Activated CD4-positive, alpha-beta memory T cell treated with anti-CD3 and anti-CD28 coated beads for 36 hours (primary cell): Measurements from ENCODE around the gene AP2A2. TPM values are rescaled to one million over a fixed set of nuclear protein-coding genes. Genes with fewer than 3 reads are reported as not detected.
A peak's percentile ranks its signal among the peaks of the same experiment; 100 is the strongest.
"Not testable (repeated sequence)": the region's sequence is repeated elsewhere in the genome, so short reads cannot be mapped to it uniquely, and the experiment has no call there.

Experiments
- CTCF ChIA-PET: fragments of 350-600 bp; sonication (Branson Sonifier 250); formaldehyde crosslinking; loops from one replicate; lab custom pipeline; 2021; ENCODE audit warnings: antibody characterized with exemption, inconsistent platforms; lab: Charles Lee
- POLR2A ChIA-PET: fragments of 350-600 bp; sonication (Branson Sonifier 250); formaldehyde crosslinking; loops from one replicate; lab custom pipeline; 2021; ENCODE audit warnings: antibody characterized with exemption; lab: Charles Lee
- DNase-seq: peaks from one replicate; pipeline ENCODE4 v3.0.0-alpha.2; 2020
- H3K27ac Mint-ChIP-seq: one replicate; pipeline ENCODE4 v1.8.0; 2021; ENCODE audit warnings: mixed read lengths
- H3K27me3 Mint-ChIP-seq: one replicate; pipeline ENCODE4 v1.8.0; 2021; ENCODE audit warnings: mixed read lengths
- H3K36me3 Mint-ChIP-seq: one replicate; pipeline ENCODE4 v1.8.0; 2021; ENCODE audit warnings: mixed read lengths
- H3K4me1 Mint-ChIP-seq: one replicate; pipeline ENCODE4 v1.8.0; 2021; ENCODE audit warnings: low read depth, mixed read lengths
- H3K4me3 Mint-ChIP-seq: one replicate; pipeline ENCODE4 v1.8.0; 2021; ENCODE audit warnings: mild to moderate bottlenecking, mixed read lengths
- H3K9me3 Mint-ChIP-seq: one replicate; pipeline ENCODE4 v1.8.0; 2021; ENCODE audit warnings: mixed read lengths
- intact Hi-C: fragments of 100-400 bp; cut with micrococcal nuclease; formaldehyde crosslinking; loops from one replicate; pipeline ENCODE4 v1.15.1; 2023
- total RNA-seq, 2 experiments: library from RNA; stranded (reverse); gene quantifications; one replicate each; pipeline ENCODE4 v1.2.3, GENCODE V29; 2021

The AP2A2 gene
- total RNA-seq, 2 experiments from 2014 or later: 42.8 to 44.1 TPM

DNA sequence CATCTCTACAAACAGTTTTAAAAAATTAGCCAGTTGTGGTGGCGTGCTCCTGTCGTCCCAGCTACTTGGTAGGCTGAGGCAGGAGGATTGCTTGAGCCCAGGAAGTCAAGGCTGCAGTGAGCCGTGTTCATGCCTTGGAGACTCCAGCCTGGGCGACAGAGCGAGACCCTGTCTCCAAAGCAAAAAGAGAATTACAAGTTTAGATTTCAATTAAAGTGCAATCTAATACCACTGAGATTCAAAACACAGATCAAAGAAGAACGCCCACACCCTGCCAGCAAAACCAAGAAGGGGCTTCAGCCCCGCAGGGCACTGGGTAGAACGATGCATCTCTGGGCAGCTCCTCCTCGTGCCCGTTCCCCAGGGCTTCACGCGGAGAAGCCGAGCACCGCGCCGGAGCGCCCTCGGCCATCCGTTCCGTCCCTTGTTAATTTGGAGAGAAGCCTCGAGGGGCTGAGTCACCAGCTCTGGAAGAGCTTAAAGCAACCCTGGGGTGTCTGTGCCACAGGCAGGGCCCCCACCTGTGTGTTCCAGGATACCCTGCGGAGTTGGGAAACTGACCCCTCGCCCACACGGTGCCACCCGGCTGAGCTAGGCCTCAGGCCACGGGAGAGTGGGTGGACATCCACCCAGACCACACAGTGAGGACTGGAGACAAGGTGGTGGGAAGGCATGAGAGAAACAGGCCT lies 47.0 kb downstream of the AP2A2 start:
- no peak for DNase-seq
- H3K4me1 Mint-ChIP-seq: peaks cover 25% of the 10 kb centered on the region
- H3K27me3 Mint-ChIP-seq: no peaks in the 10 kb centered on the region
- H3K9me3 Mint-ChIP-seq: no peaks in the 10 kb centered on the region
- POLR2A ChIA-PET: no interaction called here
- CTCF ChIA-PET: no interaction called here
- H3K4me3 Mint-ChIP-seq: no peak overlapping the region
- H3K27ac Mint-ChIP-seq: no peak overlapping the region
- peaks cover 8% of the 10 kb centered on the region for H3K36me3 Mint-ChIP-seq
- intact Hi-C loops: no loop called here

DNA sequence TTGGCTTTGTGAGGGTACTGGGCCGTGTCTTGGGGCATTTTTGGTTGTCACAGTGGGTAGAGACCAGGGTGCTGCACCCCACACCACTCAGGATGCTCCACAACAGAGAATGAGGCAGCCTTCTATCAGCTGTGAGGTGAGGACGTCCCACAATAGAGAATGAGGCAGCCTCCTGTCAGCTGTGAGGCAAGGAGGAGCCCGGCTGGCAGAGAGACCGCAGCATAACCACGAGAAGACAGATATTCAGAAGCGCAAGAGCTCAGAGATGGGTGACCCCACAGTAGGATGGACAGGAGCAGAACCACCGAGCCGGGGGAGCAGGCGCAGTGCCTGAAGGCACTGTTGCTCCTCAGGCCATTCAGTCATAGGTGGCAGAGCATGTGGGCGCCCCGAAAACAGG lies 47.6 kb downstream of the AP2A2 start:
- intact Hi-C loops: no loop called here
- H3K4me3 Mint-ChIP-seq: no peak overlapping the region
- H3K4me1 Mint-ChIP-seq: peaks cover 25% of the 10 kb centered on the region
- DNase-seq: no peak
- CTCF ChIA-PET: no interaction called here
- POLR2A ChIA-PET: no interaction called here
- no peaks in the 10 kb centered on the region for H3K9me3 Mint-ChIP-seq
- H3K27me3 Mint-ChIP-seq: no peaks in the 10 kb centered on the region
- peaks cover 8% of the 10 kb centered on the region for H3K36me3 Mint-ChIP-seq
- no peak overlapping the region for H3K27ac Mint-ChIP-seq

DNA sequence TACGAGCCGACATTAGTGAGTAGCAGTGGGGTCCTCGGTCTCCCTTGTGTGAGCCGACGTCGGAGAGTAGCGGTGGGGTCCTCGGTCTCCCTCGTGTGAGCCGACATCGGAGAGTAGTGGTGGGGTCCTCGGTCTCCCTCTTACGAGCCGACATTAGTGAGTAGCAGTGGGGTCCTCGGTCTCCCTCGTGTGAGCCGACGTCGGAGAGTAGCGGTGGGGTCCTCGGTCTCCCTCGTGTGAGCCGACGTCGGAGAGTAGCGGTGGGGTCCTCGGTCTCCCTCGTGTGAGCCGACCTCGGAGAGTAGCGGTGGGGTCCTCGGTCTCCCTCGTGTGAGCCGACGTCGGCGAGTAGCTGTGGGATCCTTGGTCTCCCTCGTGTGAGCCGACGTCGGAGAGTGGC lies 49.7 kb downstream of the AP2A2 start:
- H3K27ac Mint-ChIP-seq, H3K9me3 Mint-ChIP-seq, DNase-seq, H3K27me3 Mint-ChIP-seq, intact Hi-C loops, H3K36me3 Mint-ChIP-seq, POLR2A ChIA-PET, H3K4me3 Mint-ChIP-seq: not testable (repeated sequence)
- CTCF ChIA-PET: interaction anchor here (0.7 kb wide), 1 partner anchor 302 kb away, joined by 3 read pairs; no protein-coding TSS in a partner anchor
- peaks cover 11% of the 10 kb centered on the region for H3K4me1 Mint-ChIP-seq

DNA sequence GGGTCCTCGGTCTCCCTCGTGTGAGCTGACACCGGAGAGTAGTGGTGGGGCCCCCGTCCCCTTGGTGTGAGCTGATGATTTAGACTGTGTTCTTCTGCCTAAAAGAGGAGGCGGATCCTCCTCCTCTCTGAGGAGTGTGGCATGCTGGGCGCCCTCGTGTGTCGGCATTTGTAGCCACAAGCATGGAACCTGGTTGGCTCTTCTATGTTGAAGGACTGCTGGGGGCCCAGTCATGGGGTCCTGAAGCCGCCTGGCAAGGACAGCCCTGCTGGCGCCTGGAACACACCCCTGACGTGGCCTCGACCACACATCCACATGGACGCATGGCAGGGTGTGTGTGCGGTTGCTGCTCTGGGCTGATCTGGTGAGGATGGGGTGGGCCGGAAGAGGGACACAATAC lies 50.2 kb downstream of the AP2A2 start:
- ChIA-PET POLR2A (no interaction called here), CTCF (interaction anchor here (0.7 kb wide), 1 partner anchor 302 kb away, joined by 3 read pairs; no protein-coding TSS in a partner anchor)
- Mint-ChIP-seq H3K4me1 (peaks cover 6% of the 10 kb centered on the region), H3K9me3 (no peaks in the 10 kb centered on the region), H3K27ac (no peak overlapping the region), H3K4me3 (no peak overlapping the region), H3K27me3 (no peaks in the 10 kb centered on the region), H3K36me3 (peaks cover 8% of the 10 kb centered on the region)
- intact Hi-C loops: no loop called here
- peak; percentile 25 for DNase-seq

DNA sequence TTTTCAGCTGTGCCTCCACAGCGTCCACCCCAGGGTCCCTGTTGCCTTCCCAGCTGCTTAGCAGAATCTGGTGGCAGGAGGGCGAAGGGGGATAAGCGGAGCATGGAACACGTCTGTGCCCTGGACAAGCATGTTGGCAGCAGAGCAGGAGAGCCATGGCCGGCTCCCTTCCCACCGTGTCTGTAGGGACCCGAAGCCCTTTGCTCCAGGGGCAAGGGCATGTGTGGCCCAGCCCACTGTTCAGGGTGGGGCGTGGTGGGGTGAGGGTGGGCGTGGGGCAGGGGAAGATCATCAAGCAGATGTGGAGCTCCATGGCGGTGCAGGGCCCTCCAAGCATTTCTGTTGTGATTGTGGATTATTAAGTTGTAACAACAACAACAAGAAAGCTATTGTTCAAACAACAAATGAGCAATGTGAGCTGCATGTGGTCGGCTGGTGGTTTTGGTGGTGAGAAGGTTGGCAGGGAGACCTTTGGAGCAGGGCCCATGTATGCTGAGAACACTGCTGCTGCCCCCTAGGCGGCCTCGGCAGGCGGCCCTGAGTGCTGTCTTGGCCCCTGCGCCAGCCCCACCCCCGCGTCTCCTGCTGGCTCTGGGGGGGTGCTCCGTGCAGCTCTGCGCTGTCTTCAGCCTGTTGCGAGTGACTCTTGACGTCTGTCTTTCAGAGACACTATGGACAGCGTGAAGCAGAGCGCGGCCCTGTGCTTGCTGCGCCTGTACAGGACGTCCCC lies 50.9 kb downstream of the AP2A2 start:
- Mint-ChIP-seq H3K9me3 (no peaks in the 10 kb centered on the region), H3K36me3 (peaks cover 9% of the 10 kb centered on the region), H3K4me1 (peaks cover 3% of the 10 kb centered on the region), H3K27me3 (no peaks in the 10 kb centered on the region), H3K4me3 (no peak overlapping the region), H3K27ac (no peak overlapping the region)
- intact Hi-C loops: no loop called here
- ChIA-PET POLR2A (no interaction called here), CTCF (no interaction called here)
- no peak for DNase-seq

DNA sequence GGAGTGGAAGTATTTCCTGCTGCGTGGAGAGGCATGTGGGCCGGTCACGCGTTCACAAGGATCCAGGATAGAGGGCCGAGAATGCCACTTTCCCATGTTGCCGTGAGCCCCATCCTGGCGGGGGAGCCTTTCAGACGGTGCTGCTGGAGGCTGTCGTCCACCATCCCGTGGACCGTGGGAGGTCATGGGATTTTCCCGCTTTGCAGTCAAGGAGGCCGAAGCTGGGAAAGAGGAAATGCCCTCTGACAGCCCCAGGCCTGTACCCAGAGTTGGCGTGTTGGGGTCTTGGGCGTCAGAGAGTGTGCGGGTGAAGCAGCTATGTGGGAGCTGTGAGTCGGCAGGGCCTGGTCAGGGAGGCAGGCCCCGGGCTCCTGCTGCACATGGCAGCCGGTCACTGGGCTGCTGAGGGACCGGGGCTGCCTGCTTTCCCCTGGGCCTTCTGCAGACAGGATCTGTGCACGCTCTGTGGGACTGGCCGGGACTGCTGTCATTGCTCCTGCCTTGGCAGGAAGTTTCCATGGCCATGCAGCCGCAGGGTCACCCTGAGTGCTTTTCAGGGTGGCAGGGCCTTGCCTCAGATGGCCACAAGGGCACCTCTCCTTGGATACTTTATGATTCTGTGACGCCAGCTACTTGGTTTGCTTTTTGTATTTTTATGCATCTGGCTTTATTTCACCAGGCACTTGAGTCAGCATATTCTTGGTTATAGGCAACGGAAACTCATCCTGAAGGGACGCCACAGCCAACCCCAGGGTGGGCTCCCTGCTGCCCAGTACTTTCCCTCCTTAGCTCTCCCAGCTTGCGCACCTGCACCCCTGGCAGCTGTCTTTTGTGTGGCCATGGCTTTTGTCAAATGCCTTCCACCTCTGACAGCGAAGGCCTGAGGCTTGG lies 52.4 kb downstream of the AP2A2 start:
- DNase-seq: no peak
- Mint-ChIP-seq H3K27ac (no peak overlapping the region), H3K9me3 (no peaks in the 10 kb centered on the region), H3K4me3 (no peak overlapping the region), H3K36me3 (peaks cover 8% of the 10 kb centered on the region), H3K27me3 (no peaks in the 10 kb centered on the region), H3K4me1 (peaks cover 3% of the 10 kb centered on the region)
- ChIA-PET POLR2A (no interaction called here), CTCF (no interaction called here)
- intact Hi-C loops: no loop called here

DNA sequence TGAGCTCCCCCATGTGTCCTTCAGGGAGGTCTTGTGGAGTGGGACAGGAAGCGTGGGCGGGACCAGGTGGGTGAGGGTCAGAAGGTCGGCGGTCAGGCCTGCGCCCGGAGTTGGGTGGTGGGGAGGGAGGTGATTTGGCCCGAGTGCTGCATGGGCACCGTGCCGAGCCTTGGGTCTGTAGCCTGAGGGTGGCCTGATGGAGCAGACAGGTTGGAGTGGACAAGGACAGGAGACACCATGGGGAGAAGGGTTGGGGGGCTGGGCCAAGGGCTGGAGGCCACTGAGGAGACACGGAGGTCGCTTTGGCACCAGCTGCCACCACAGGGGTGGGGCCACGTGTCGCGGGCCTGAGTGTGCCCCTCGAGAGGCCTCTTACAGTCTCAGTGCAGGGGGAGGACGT lies 53.1 kb downstream of the AP2A2 start:
- CTCF ChIA-PET: no interaction called here
- intact Hi-C loops: no loop called here
- Mint-ChIP-seq H3K9me3 (no peaks in the 10 kb centered on the region), H3K27me3 (no peaks in the 10 kb centered on the region), H3K4me3 (no peak overlapping the region), H3K4me1 (peaks cover 3% of the 10 kb centered on the region), H3K27ac (no peak overlapping the region), H3K36me3 (peaks cover 9% of the 10 kb centered on the region)
- POLR2A ChIA-PET: no interaction called here
- DNase-seq: no peak

DNA sequence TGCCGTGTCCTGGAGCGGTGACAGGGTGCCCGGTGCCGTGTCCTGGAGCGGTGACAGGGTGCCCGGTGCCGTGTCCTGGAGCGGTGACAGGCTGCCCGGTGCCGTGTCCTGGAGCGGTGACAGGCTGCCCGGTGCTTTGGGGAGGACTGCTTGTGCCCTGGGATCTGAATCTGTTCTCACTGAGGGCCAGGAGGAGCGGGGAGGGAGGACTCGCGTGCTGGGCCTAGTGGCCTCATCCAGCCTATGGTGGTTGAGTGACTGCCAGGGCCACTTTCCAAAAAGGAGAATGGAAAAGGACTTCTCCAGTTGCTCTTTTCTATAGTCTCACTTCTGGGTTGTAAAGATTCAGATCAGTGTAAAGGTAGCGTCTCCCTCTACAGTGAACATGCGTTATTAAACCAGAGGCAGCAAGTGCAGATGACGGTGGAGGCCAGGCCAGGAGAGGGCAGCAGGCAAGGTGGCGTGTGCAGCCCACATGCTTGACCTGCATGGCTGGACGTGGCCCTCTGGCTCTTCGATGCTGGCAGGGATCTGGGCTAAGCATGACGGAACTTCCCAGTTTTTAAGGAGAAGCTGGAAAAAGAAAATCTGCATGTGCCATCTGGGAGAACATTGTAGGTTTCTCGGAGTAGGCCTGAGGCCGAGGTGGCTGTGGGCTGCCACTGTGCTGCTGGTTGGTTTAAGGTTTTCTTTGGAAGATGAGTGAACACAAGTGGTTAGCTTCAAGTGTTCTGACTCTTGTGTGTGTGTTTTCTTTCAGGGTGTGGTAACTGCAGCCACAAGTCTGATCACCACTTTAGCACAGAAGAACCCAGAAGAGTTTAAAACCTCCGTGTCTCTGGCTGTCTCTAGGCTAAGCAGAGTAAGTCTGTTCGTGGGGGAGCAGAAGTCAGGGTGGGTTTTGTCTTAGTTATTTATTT lies 55.0 kb downstream of the AP2A2 start:
- DNase-seq: no peak
- intact Hi-C loops: no loop called here
- Mint-ChIP-seq H3K4me3 (no peak overlapping the region), H3K27ac (no peak overlapping the region), H3K4me1 (peaks cover 3% of the 10 kb centered on the region), H3K36me3 (peaks cover 17% of the 10 kb centered on the region), H3K27me3 (no peaks in the 10 kb centered on the region), H3K9me3 (no peaks in the 10 kb centered on the region)
- POLR2A ChIA-PET: no interaction called here
- CTCF ChIA-PET: interaction anchor here (0.6 to 0.7 kb wide), 2 partner anchors 17 to 951 kb away, joined by 3 to 4 read pairs; no protein-coding TSS in a partner anchor

DNA sequence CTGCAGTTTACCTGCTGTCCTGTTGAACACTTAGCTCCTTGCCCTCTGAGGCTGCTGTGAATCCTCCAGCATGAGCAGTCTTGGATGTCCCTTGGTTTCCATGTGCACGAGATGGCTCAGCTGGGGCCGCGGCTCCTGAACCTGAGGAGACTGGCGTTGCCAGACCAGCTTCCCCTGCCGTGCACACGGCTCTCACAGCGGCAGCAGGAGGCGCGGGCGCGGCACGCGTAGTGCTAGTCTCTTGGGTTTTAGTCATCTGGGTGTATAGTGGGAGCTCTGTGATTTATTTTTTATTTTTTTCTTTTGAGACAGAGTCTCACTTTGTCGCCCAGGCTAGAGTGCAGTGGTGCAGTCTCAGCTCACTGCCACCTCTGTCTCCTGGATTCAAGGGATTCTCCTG lies 56.1 kb downstream of the AP2A2 start:
- Mint-ChIP-seq H3K27ac (no peak overlapping the region), H3K27me3 (no peaks in the 10 kb centered on the region), H3K36me3 (peaks cover 17% of the 10 kb centered on the region), H3K9me3 (no peaks in the 10 kb centered on the region), H3K4me1 (no peaks in the 10 kb centered on the region), H3K4me3 (no peak overlapping the region)
- POLR2A ChIA-PET: no interaction called here
- DNase-seq: no peak
- intact Hi-C loops: no loop called here
- CTCF ChIA-PET: no interaction called here

DNA sequence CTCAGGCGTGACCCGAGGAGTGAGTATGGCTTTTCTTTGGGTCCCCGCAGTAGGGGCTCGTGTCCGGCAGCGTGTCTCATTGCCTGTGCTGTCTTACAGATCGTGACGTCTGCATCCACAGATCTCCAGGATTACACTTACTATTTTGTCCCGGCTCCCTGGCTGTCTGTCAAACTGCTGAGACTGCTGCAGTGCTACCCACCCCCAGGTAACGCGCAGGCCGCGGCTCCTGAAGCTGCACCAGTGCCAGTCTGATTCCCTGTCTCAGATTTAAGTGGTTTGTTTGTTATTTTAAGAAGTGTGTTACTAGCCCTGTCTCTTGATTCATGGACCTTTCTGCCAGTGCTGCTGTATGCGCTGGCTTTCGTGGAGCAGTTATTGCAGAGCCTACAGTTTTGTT lies 58.9 kb downstream of the AP2A2 start:
- intact Hi-C loops: no loop called here
- H3K36me3 Mint-ChIP-seq: peaks cover 20% of the 10 kb centered on the region
- H3K4me1 Mint-ChIP-seq: no peaks in the 10 kb centered on the region
- CTCF ChIA-PET: no interaction called here
- no peak overlapping the region for H3K4me3 Mint-ChIP-seq
- no peaks in the 10 kb centered on the region for H3K9me3 Mint-ChIP-seq
- POLR2A ChIA-PET: no interaction called here
- DNase-seq: no peak
- no peaks in the 10 kb centered on the region for H3K27me3 Mint-ChIP-seq
- H3K27ac Mint-ChIP-seq: no peak overlapping the region

DNA sequence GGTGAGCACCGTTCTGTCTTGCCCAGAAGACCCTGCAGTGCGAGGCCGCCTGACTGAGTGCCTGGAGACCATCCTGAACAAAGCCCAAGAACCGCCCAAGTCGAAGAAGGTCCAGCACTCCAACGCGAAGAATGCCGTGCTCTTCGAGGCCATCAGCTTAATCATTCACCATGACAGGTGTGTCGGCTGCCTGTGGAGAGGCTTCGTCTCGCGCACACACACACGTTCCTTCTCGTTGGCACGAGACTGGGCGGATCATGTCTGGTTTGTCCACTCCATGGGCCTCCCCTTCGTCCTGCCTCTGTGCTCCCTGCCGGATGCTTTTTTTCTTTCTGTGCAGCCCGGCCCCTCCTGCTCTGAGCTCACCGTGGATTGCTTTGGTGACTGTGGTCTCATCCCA lies 59.7 kb downstream of the AP2A2 start:
- Mint-ChIP-seq H3K9me3 (no peaks in the 10 kb centered on the region), H3K27me3 (no peaks in the 10 kb centered on the region), H3K4me1 (no peaks in the 10 kb centered on the region), H3K27ac (no peak overlapping the region), H3K4me3 (no peak overlapping the region), H3K36me3 (peaks cover 22% of the 10 kb centered on the region)
- ChIA-PET CTCF (no interaction called here), POLR2A (no interaction called here)
- intact Hi-C loops: no loop called here
- DNase-seq: no peak
